CD4-positive, alpha-beta T cell treated with Interferon alpha-2 for 1 hour (primary cell): ENCODE results near the gene C22orf23.
A peak's percentile ranks its signal among the peaks of the same experiment; 100 is the strongest.
"Not testable (repeated sequence)": the region's sequence is repeated elsewhere in the genome, so short reads cannot be mapped to it uniquely, and the experiment has no call there.

Source experiments
- DNase-seq, 2 donors: peaks; one replicate each; pipeline ENCODE4 v3.0.0-alpha.2; 2020 to 2022

Gene C22orf23

GRCh38 chr22:37953062-37953436 is 352 bp downstream of the C22orf23 start:
- DNase-seq = no peak

- DNase-seq = not testable (repeated sequence)
Measured at GRCh38 chr22:37952629-37953028, 772 bp downstream of the C22orf23 start.

- DNase-seq = no peak
Measured at GRCh38 chr22:37951305-37951704, 2.1 kb downstream of the C22orf23 start.

GRCh38 chr22:37947142-37947795 is 6.1 kb downstream of the C22orf23 start:
- not testable (repeated sequence) for DNase-seq

GRCh38 chr22:37944423-37944822 is 9.0 kb downstream of the C22orf23 start:
- not testable (repeated sequence) for DNase-seq

- DNase-seq = no peak
Measured at GRCh38 chr22:37943825-37944198, 9.6 kb downstream of the C22orf23 start.

- DNase-seq = no peak
Measured at GRCh38 chr22:37943136-37943824, 10.1 kb downstream of the C22orf23 start.

- DNase-seq = no peak
Measured at GRCh38 chr22:37942133-37942532, 11.3 kb downstream of the C22orf23 start.

GRCh38 chr22:37940698-37941376 is 12.6 kb downstream of the C22orf23 start:
- DNase-seq = no peak

GRCh38 chr22:37933711-37934376 is 19.6 kb downstream of the C22orf23 start:
- DNase-seq = peak; percentile 79 to 80

- DNase-seq = no peak
Measured at GRCh38 chr22:37932821-37933578, 20.4 kb downstream of the C22orf23 start.

- DNase-seq = no peak
Measured at GRCh38 chr22:37932401-37932800, 21.0 kb downstream of the C22orf23 start.

GRCh38 chr22:37931893-37932389 is 21.5 kb downstream of the C22orf23 start:
- DNase-seq = no peak

GRCh38 chr22:37930952-37931440 is 22.4 kb downstream of the C22orf23 start:
- no peak for DNase-seq

GRCh38 chr22:37930270-37930951 is 23.0 kb downstream of the C22orf23 start:
- peak in 1 of 2 donors; percentile 20 for DNase-seq

GRCh38 chr22:37929390-37929789 is 24.0 kb downstream of the C22orf23 start:
- no peak for DNase-seq

GRCh38 chr22:37927637-37927936 is 25.8 kb downstream of the C22orf23 start:
- no peak for DNase-seq

- no peak for DNase-seq
Measured at GRCh38 chr22:37926771-37927636, 26.4 kb downstream of the C22orf23 start.

- no peak for DNase-seq
Measured at GRCh38 chr22:37926358-37926757, 27.0 kb downstream of the C22orf23 start.

- DNase-seq = no peak
Measured at GRCh38 chr22:37925767-37926166, 27.6 kb downstream of the C22orf23 start.

- DNase-seq = no peak
Measured at GRCh38 chr22:37925330-37925729, 28.1 kb downstream of the C22orf23 start.
